HG03175 (cell line): ENCODE results near the gene ENPP7.

Source experiments
- ATAC-seq: cut with Tn5 transposase; IDR thresholded peaks from one replicate; pipeline ENCODE4 v1.9.1; 2021; ENCODE audit warnings: mild to moderate bottlenecking, moderate library complexity; ENCODE audit not compliant: unreplicated experiment

Gene ENPP7

GRCh38 chr17:79702550-79703236 lies 28.1 kb upstream of the ENPP7 start:
- ATAC-seq, result no peak

GRCh38 chr17:79704691-79705090 lies 26.1 kb upstream of the ENPP7 start:
- no peak for ATAC-seq

- ATAC-seq, result no peak
Observed at GRCh38 chr17:79705674-79706073, 25.1 kb upstream of the ENPP7 start.

GRCh38 chr17:79706931-79707850 lies 23.6 kb upstream of the ENPP7 start:
- ATAC-seq, result no peak

- ATAC-seq, result no peak
Observed at GRCh38 chr17:79707931-79708891, 22.5 kb upstream of the ENPP7 start.

GRCh38 chr17:79711715-79712305 lies 18.9 kb upstream of the ENPP7 start:
- ATAC-seq, result no peak

GRCh38 chr17:79713391-79713790 lies 17.4 kb upstream of the ENPP7 start:
- ATAC-seq, result no peak

GRCh38 chr17:79714176-79715097 lies 16.3 kb upstream of the ENPP7 start:
- no peak for ATAC-seq

GRCh38 chr17:79715098-79715942 lies 15.4 kb upstream of the ENPP7 start:
- no peak for ATAC-seq

GRCh38 chr17:79715943-79716797 lies 14.6 kb upstream of the ENPP7 start:
- no peak for ATAC-seq

- no peak for ATAC-seq
Observed at GRCh38 chr17:79720705-79721292, 9.9 kb upstream of the ENPP7 start.

GRCh38 chr17:79721993-79722671 lies 8.6 kb upstream of the ENPP7 start:
- ATAC-seq, result no peak

- no peak for ATAC-seq
Observed at GRCh38 chr17:79722787-79723186, 8.0 kb upstream of the ENPP7 start.

- ATAC-seq, result no peak
Observed at GRCh38 chr17:79728169-79728907, 2.4 kb upstream of the ENPP7 start.

GRCh38 chr17:79728908-79729471 lies 1.8 kb upstream of the ENPP7 start:
- no peak for ATAC-seq

- no peak for ATAC-seq
Observed at GRCh38 chr17:79729761-79730160, 982 bp upstream of the ENPP7 start.
